IMR-90 (cell line): ENCODE measurements around the gene UACA. TPM values are rescaled to one million over a fixed set of nuclear protein-coding genes. Genes with fewer than 3 reads are reported as not detected.

Source experiments
- ATAC-seq: fragments of 200-7000 bp; cut with Tn5 transposase; 2 replicates; pipeline ENCODE4 v1.9.1; 2020; ENCODE audit warnings: low read depth, mild to moderate bottlenecking, moderate library complexity
- BruUV-seq: library from RNA; stranded (reverse); fragments of 400-500 nt; replicated peaks from 2 replicates; lab custom pipeline; 2021; lab: Mats Ljungman, UMichigan
- CTCF ChIA-PET: fragments of 300-600 bp; formaldehyde crosslinking; extraction: SDS; loops from one replicate; lab custom pipeline; 2021; ENCODE audit warnings: antibody characterized with exemption; lab: Yijun Ruan, JAX
- POLR2A ChIA-PET: fragments of 300-600 bp; sonication (Branson Sonifier 250); formaldehyde crosslinking; loops from one replicate; lab custom pipeline; 2022; ENCODE audit warnings: antibody characterized with exemption; ENCODE audit not compliant: unreplicated experiment; lab: Charles Lee
- DNase-seq: peaks from one replicate; pipeline ENCODE4 v3.0.0; 2013
- H2AFZ ChIP-seq: replicated peaks from 2 replicates; pipeline ENCODE3; 2013; ENCODE audit warnings: low read length, mild to moderate bottlenecking; ENCODE audit not compliant: poor library complexity
- H2AK5ac ChIP-seq: 2 replicates; pipeline ENCODE4 v1.6.1; 2013; ENCODE audit warnings: low read depth, low read length, inconsistent platforms
- H2AK9ac ChIP-seq: replicated peaks from 2 replicates; pipeline ENCODE3; 2013; ENCODE audit warnings: mild to moderate bottlenecking, low read depth, low read length, moderate library complexity; ENCODE audit not compliant: poor library complexity
- H2BK120ac ChIP-seq: 2 replicates; pipeline ENCODE4 v1.6.1; 2013; ENCODE audit warnings: low read depth, low read length, inconsistent platforms
- H2BK15ac ChIP-seq: 3 replicates; pipeline ENCODE4 v1.6.1; 2013; ENCODE audit warnings: low read depth, low read length, inconsistent platforms
- H2BK20ac ChIP-seq: 2 replicates; pipeline ENCODE4 v1.6.1; 2013; ENCODE audit warnings: low read depth, mild to moderate bottlenecking, inconsistent platforms, low read length, moderate library complexity
- H2BK5ac ChIP-seq: 2 replicates; pipeline ENCODE4 v1.6.1; 2013; ENCODE audit warnings: mild to moderate bottlenecking, low read depth, low read length, inconsistent platforms; ENCODE audit not compliant: poor library complexity, severe bottlenecking
- H3K14ac ChIP-seq: replicated peaks from 2 replicates; pipeline ENCODE4 v1.6.1; 2013; ENCODE audit warnings: low read depth, low read length, inconsistent platforms
- H3K18ac ChIP-seq: 2 replicates; pipeline ENCODE4 v1.6.1; 2013; ENCODE audit warnings: low read depth, low read length, control low read depth
- H3K23ac ChIP-seq: 2 replicates; pipeline ENCODE4 v1.6.1; 2013; ENCODE audit warnings: low read depth, low read length, inconsistent platforms
- H3K27ac ChIP-seq: 2 replicates; pipeline ENCODE4 v1.5.1; 2013; ENCODE audit warnings: mild to moderate bottlenecking, control low read depth, low read length; ENCODE audit not compliant: insufficient read depth
- H3K27me3 ChIP-seq: 2 replicates; pipeline ENCODE4 v1.6.1; 2013; ENCODE audit warnings: low read length; ENCODE audit not compliant: control insufficient read depth, insufficient read depth
- H3K36me3 ChIP-seq: 2 replicates; pipeline ENCODE4 v1.6.1; 2013; ENCODE audit warnings: low read length, mixed read lengths; ENCODE audit not compliant: control insufficient read depth, insufficient read depth
- H3K4ac ChIP-seq: 2 replicates; pipeline ENCODE4 v1.6.1; 2013; ENCODE audit warnings: low read depth, low read length, inconsistent platforms
- H3K4me1 ChIP-seq: 2 replicates; pipeline ENCODE4 v1.6.1; 2013; ENCODE audit warnings: low read length, mixed read lengths; ENCODE audit not compliant: control insufficient read depth, insufficient read depth
- H3K4me2 ChIP-seq: 2 replicates; pipeline ENCODE4 v1.6.1; 2013; ENCODE audit warnings: low read depth, mild to moderate bottlenecking, control low read depth, low read length, moderate library complexity
- H3K4me3 ChIP-seq: 2 replicates; pipeline ENCODE4 v1.5.1; 2013; ENCODE audit warnings: low read depth, mild to moderate bottlenecking, control low read depth, low read length, moderate library complexity; ENCODE audit not compliant: insufficient read depth
- H3K56ac ChIP-seq: 2 replicates; pipeline ENCODE4 v1.6.1; 2013; ENCODE audit warnings: low read length, inconsistent platforms; ENCODE audit not compliant: insufficient read depth; ENCODE audit errors: extremely low read depth
- H3K79me1 ChIP-seq, 2 experiments: 2 replicates each; pipeline ENCODE4 v1.6.1; 2013; ENCODE audit warnings: low read length in 2 of 2, inconsistent platforms in 1 of 2, low read depth in 1 of 2
- H3K9ac ChIP-seq: 2 replicates; pipeline ENCODE4 v1.6.1; 2013; ENCODE audit warnings: low read depth, low read length, control low read depth
- H3K9me1 ChIP-seq: 2 replicates; pipeline ENCODE4 v1.6.1; 2013; ENCODE audit warnings: low read length, inconsistent platforms; ENCODE audit not compliant: insufficient read depth
- H3K9me3 ChIP-seq: 2 replicates; pipeline ENCODE4 v1.6.1; 2013; ENCODE audit warnings: low read length; ENCODE audit not compliant: control insufficient read depth, insufficient read depth
- H4K20me1 ChIP-seq: 2 replicates; pipeline ENCODE4 v1.6.1; 2013; ENCODE audit warnings: low read length, inconsistent platforms; ENCODE audit not compliant: insufficient read depth
- H4K5ac ChIP-seq: 2 replicates; pipeline ENCODE4 v1.6.1; 2013; ENCODE audit warnings: mild to moderate bottlenecking, low read depth, low read length, control low read depth
- H4K8ac ChIP-seq, 2 experiments: 2 replicates each; pipeline ENCODE4 v1.6.1; 2013; ENCODE audit warnings: low read depth in 2 of 2, low read length in 2 of 2, control low read depth in 1 of 2, inconsistent platforms in 1 of 2
- H4K91ac ChIP-seq: 2 replicates; pipeline ENCODE4 v1.6.1; 2013; ENCODE audit warnings: low read depth, low read length, inconsistent platforms; ENCODE audit not compliant: insufficient read depth
- CEBPB ChIP-seq: IDR thresholded peaks from 2 replicates; pipeline ENCODE4 v1.6.1; 2012; ENCODE audit warnings: low read depth, low read length, improper control_type of control experiment
- CTCF ChIP-seq: conservative IDR thresholded peaks from 2 replicates; pipeline ENCODE4 v1.5.1; 2012; ENCODE audit warnings: mild to moderate bottlenecking, low read depth, low read length, improper control_type of control experiment
- MAFK ChIP-seq: IDR thresholded peaks from 2 replicates; pipeline ENCODE4 v1.6.1; 2012; ENCODE audit warnings: low read depth, low read length, improper control_type of control experiment
- RAD21 ChIP-seq: IDR thresholded peaks from 2 replicates; pipeline ENCODE4 v1.6.1; 2012; ENCODE audit warnings: low read length, improper control_type of control experiment
- SMC3 ChIP-seq: fragments of 150-350 bp; IDR thresholded peaks from 2 replicates; pipeline ENCODE4 v1.6.1; 2016; ENCODE audit warnings: low read depth, mild to moderate bottlenecking, antibody characterized with exemption, low read length, moderate library complexity
- WGBS, 2 experiments: methylation state at CpG; one replicate each; pipeline versions ENCODE4 v1.1.5 to v1.1.7; 2013; ENCODE audit warnings: missing lambda C conversion rate in 2 of 2; ENCODE audit not compliant: insufficient read length in 1 of 2; ENCODE audit errors: extremely low coverage in 2 of 2; 5-methylcytosine and 5-hydroxymethylcytosine counted together
- dilution Hi-C: fragments of 300-500 bp; cut with HindIII; formaldehyde crosslinking; loops from one replicate; pipeline ENCODE4 v1.14.3; 2018; ENCODE audit warnings: low sequenced_read_pairs; ENCODE audit not compliant: unreplicated experiment
- in situ Hi-C: fragments of 300-500 bp; cut with MboI; formaldehyde crosslinking; loops from 3 replicates; pipeline ENCODE4 v1.14.3; 2019; ENCODE audit warnings: low sequenced_read_pairs, inconsistent platforms, mixed read lengths
- intact Hi-C: fragments of 100-400 bp; cut with micrococcal nuclease; formaldehyde crosslinking; loops from 2 replicates; pipeline ENCODE4 v1.10.0; 2022
- polyA plus RNA-seq, 3 experiments: library from polyadenylated mRNA; depleted of rRNA; stranded (reverse); fragments of >200 nt; gene quantifications; 2 replicates each; pipeline ENCODE4 v1.2.3, GENCODE V29; 2012; ENCODE audit warnings: low replicate concordance in 1 of 3
- total RNA-seq: library from RNA; depleted of rRNA; stranded (reverse); fragments of >200 nt; gene quantifications from 2 replicates; pipeline ENCODE4 v1.2.3, GENCODE V29; 2012

UACA gene
- total and polyA plus RNA-seq, 2 of the 4 experiments (the other 2 are of a cell fraction) = 156 to 507 TPM

GRCh38 chr15:70722266-70723121, 40.9 kb downstream of the UACA start:
- CTCF ChIA-PET = interaction anchor here (0.6 to 1.6 kb wide), 17 partner anchors 10 to 1259 kb away, joined by 3 to 7 read pairs (median 4); no protein-coding TSS in a partner anchor
- peak; percentile 30 for ATAC-seq

More at GRCh38 chr15:70722266-70723121, 40.9 kb downstream of the UACA start:
- Histone ChIP-seq H3K14ac (no peak overlapping the region), H2BK20ac (no peak overlapping the region; the same call in 1 of the 2 replicates), H2AK5ac (no peak overlapping the region), H4K91ac (no peak overlapping the region), H4K5ac (no peak overlapping the region), H2AFZ (no peak overlapping the region), H3K4me1 (peaks cover 7% of the 10 kb centered on the region), H3K27me3 (no peaks in the 10 kb centered on the region), H4K20me1 (peaks cover 38% of the 10 kb centered on the region), H3K4ac (no peak overlapping the region), H3K36me3 (peaks cover 3% of the 10 kb centered on the region), H2BK120ac (no peak overlapping the region), H4K8ac (no peak overlapping the region), H3K23ac (no peak overlapping the region), H3K9ac (no peak overlapping the region), H3K56ac (no peak overlapping the region), H3K9me1 (peaks cover 9% of the 10 kb centered on the region), H3K27ac (peak overlapping the region; percentile 7; the same call in 1 of the 2 replicates), H3K79me1 (peaks cover 30 to 62% of the 10 kb centered on the region in 2 experiments), H3K9me3 (no peaks in the 10 kb centered on the region), H3K18ac (peak overlapping the region; percentile 30; the same call in 1 of the 2 replicates), H2BK5ac (no peak overlapping the region), H3K4me2 (no peak overlapping the region), H3K4me3 (no peak overlapping the region), H2AK9ac (no peak overlapping the region), H2BK15ac (no peak overlapping the region)
- POLR2A ChIA-PET = interaction anchor here (0.6 to 0.9 kb wide), 2 partner anchors 77 to 112 kb away, joined by 3 read pairs; no protein-coding TSS in a partner anchor
- in situ Hi-C loops (no loop called here), dilution Hi-C loops (no loop called here), intact Hi-C loops (no loop called here)
- BruUV-seq = no TSS peak
- peak; percentile 74 for DNase-seq
- no CpG with 5 or more reads among the region's 3 CpGs for WGBS, 2 experiments
- TF ChIP-seq CEBPB (no peak), SMC3 (peak; percentile 70), CTCF (peak; percentile 68), MAFK (peak; percentile 77), RAD21 (peak; percentile 59)
